ENCODE data around the gene ITGAE. TPM values are rescaled to one million over a fixed set of nuclear protein-coding genes. Genes with fewer than 3 reads are reported as not detected.
"Not testable (repeated sequence)": the region's sequence is repeated elsewhere in the genome, so short reads cannot be mapped to it uniquely, and the experiment has no call there.

ITGAE gene
- total RNA-seq, 2 experiments from 2014 or later: 31.8 to 32.4 TPM

GRCh38 chr17:3794557-3795389, 6.2 kb downstream of the ITGAE start:
- no peaks in the 10 kb centered on the region for H3K27me3 Mint-ChIP-seq
- ChIA-PET CTCF (interaction anchor here (3.3 kb wide), 1 partner anchor 57 kb away, joined by 32 read pairs; no protein-coding TSS in a partner anchor), POLR2A (interaction anchor here (1.3 to 2.8 kb wide), 2 partner anchors 28 to 31 kb away, joined by 3 to 21 read pairs; no protein-coding TSS in a partner anchor)
- ATAC-seq: peak; percentile 69
- peaks cover 69% of the 10 kb centered on the region for H3K4me1 Mint-ChIP-seq (ENCODE audit: low read depth)
- H3K27ac Mint-ChIP-seq: peak overlapping the region; percentile 83
- peak; percentile 86 for DNase-seq
- no peaks in the 10 kb centered on the region for H3K9me3 Mint-ChIP-seq
- peaks cover 2% of the 10 kb centered on the region for H3K36me3 Mint-ChIP-seq (ENCODE audit: low read depth)
- intact Hi-C loops (cut with micrococcal nuclease): loop anchor here (5.0 to 10.0 kb wide), 2 partner anchors 32 to 580 kb away; no protein-coding TSS in a partner anchor
- peak overlapping the region; percentile 43 for H3K4me3 Mint-ChIP-seq
- TF ChIP-seq CTCF (IDR thresholded peaks at IDR 0.05): no peak

GRCh38 chr17:3794152-3794551, 6.8 kb downstream of the ITGAE start:
- H3K27ac Mint-ChIP-seq; H3K4me3 Mint-ChIP-seq; H3K9me3 Mint-ChIP-seq; DNase-seq; H3K27me3 Mint-ChIP-seq; POLR2A ChIA-PET; ATAC-seq; H3K36me3 Mint-ChIP-seq (ENCODE audit: low read depth): not testable (repeated sequence)
- CTCF ChIA-PET: interaction anchor here (1.2 kb wide), 1 partner anchor 52 kb away, joined by 3 read pairs; the partner anchor contains the start of gene NCBP3
- peaks cover 66% of the 10 kb centered on the region for H3K4me1 Mint-ChIP-seq (ENCODE audit: low read depth)
- intact Hi-C loops (cut with micrococcal nuclease): loop anchor here (10.0 kb wide), 1 partner anchor 581 kb away; no protein-coding TSS in a partner anchor

DNA sequence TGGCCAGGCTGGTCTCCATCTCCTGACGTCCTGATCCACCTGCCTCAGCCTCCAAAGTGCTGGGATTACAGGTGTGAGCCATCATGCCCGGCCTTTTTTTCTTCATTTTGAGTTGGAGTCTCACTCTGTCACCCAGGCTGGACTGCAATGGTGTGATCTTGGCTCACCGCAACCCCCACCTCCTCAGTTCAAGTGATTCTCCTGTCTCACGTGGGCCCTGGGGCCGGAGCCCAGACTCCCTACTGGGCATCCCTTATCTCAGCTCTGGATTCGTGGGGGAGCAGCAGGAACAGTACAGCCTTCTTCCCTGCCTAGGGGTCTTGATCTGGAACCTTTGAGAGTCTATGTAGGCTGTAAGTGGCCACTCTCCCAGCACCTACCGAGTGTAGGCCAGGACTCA, 7.7 kb downstream of the ITGAE start:
- not testable (repeated sequence) for H3K4me3 Mint-ChIP-seq; H3K27me3 Mint-ChIP-seq; H3K27ac Mint-ChIP-seq; ATAC-seq; H3K36me3 Mint-ChIP-seq (ENCODE audit: low read depth); H3K9me3 Mint-ChIP-seq; DNase-seq
- intact Hi-C loops (cut with micrococcal nuclease): loop anchor here (10.0 kb wide), 1 partner anchor 582 kb away; no protein-coding TSS in a partner anchor
- peaks cover 62% of the 10 kb centered on the region for H3K4me1 Mint-ChIP-seq (ENCODE audit: low read depth)
- ChIA-PET POLR2A (interaction anchor here (1.8 kb wide), 1 partner anchor 14 kb away, joined by 3 read pairs; no protein-coding TSS in a partner anchor), CTCF (interaction anchor here (1.2 to 1.6 kb wide), 2 partner anchors 53 to 55 kb away, joined by 3 to 5 read pairs; partner anchors contain the start of gene NCBP3)

- Mint-ChIP-seq H3K4me1 (ENCODE audit: low read depth) (peaks cover 59% of the 10 kb centered on the region), H3K27me3 (no peaks in the 10 kb centered on the region), H3K4me3 (no peak overlapping the region), H3K27ac (no peak overlapping the region), H3K9me3 (no peaks in the 10 kb centered on the region), H3K36me3 (ENCODE audit: low read depth) (peaks cover 2% of the 10 kb centered on the region)
- no peak for DNase-seq
- intact Hi-C loops (cut with micrococcal nuclease): loop anchor here (10.0 kb wide), 1 partner anchor 582 kb away; no protein-coding TSS in a partner anchor
- ATAC-seq: no peak
- ChIA-PET CTCF (interaction anchor here (1.6 kb wide), 1 partner anchor 55 kb away, joined by 5 read pairs; no protein-coding TSS in a partner anchor), POLR2A (interaction anchor here (1.8 kb wide), 1 partner anchor 15 kb away, joined by 3 read pairs; no protein-coding TSS in a partner anchor)
- no peak for TF ChIP-seq CTCF (IDR thresholded peaks at IDR 0.05)
Observed at GRCh38 chr17:3792481-3792880, 8.5 kb downstream of the ITGAE start.

DNA sequence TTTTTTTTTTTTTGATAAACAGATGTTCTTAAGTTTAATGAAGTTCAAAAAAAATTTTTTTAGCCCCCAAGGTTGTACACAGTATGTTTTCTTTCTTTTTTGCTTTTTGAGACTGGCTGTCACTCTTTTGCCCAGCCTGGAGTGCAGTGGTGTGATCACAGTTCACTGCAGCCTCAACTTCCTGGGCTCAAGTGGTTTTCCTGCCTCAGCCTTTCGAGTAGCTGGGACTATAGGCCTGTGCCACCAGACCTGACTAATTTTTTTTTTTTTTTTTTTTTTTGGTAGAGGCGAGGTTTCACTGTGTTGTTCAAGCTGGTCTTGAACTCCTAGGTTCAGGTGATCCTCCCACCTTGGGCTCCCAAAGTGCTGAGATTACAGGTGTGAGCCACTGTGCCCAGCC, 12.8 kb downstream of the ITGAE start:
- H3K9me3 Mint-ChIP-seq: no peaks in the 10 kb centered on the region
- H3K27me3 Mint-ChIP-seq: no peaks in the 10 kb centered on the region
- TF ChIP-seq CTCF (IDR thresholded peaks at IDR 0.05): no peak
- no peak for DNase-seq
- peak; percentile 35 for ATAC-seq
- peak overlapping the region; percentile 46 for H3K27ac Mint-ChIP-seq
- ChIA-PET CTCF (interaction anchor here (1.6 kb wide), 1 partner anchor 51 kb away, joined by 8 read pairs; no protein-coding TSS in a partner anchor), POLR2A (interaction anchor here (1.5 to 1.9 kb wide), 2 partner anchors 19 to 57 kb away, joined by 4 to 6 read pairs; no protein-coding TSS in a partner anchor)
- intact Hi-C loops (cut with micrococcal nuclease): no loop called here
- no peak overlapping the region for H3K4me3 Mint-ChIP-seq
- peaks cover 2% of the 10 kb centered on the region for H3K36me3 Mint-ChIP-seq (ENCODE audit: low read depth)
- H3K4me1 Mint-ChIP-seq (ENCODE audit: low read depth): peaks cover 32% of the 10 kb centered on the region

DNA sequence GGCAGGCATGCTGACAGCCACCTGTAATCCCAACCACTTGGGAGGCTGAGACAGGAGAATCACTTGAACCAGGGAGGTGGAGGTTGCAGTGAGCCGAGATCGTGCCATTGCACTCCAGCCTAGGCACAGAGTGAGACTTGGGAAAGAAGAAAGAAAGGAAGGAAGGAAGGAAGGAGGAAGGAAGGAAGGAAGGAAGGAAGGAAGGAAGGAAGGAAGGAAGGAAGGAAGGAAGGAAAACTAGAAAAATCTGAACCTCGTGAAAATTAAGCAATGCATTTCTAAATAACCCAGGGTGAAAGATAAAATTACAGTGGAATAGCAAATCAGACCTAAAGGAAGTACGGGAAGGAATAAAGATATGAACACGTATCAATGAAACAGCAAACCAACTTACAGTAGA, 15.7 kb downstream of the ITGAE start:
- H3K27ac Mint-ChIP-seq; H3K36me3 Mint-ChIP-seq (ENCODE audit: low read depth); H3K9me3 Mint-ChIP-seq; DNase-seq; ATAC-seq; POLR2A ChIA-PET; H3K4me3 Mint-ChIP-seq; CTCF ChIA-PET; H3K27me3 Mint-ChIP-seq; intact Hi-C loops (cut with micrococcal nuclease): not testable (repeated sequence)
- H3K4me1 Mint-ChIP-seq (ENCODE audit: low read depth): peaks cover 14% of the 10 kb centered on the region

All from activated CD8-positive, alpha-beta T cell treated with anti-CD3 and anti-CD28 coated beads for 36 hours (primary cell).